ENCODE results near the gene GRM4.

GRM4 gene

DNA sequence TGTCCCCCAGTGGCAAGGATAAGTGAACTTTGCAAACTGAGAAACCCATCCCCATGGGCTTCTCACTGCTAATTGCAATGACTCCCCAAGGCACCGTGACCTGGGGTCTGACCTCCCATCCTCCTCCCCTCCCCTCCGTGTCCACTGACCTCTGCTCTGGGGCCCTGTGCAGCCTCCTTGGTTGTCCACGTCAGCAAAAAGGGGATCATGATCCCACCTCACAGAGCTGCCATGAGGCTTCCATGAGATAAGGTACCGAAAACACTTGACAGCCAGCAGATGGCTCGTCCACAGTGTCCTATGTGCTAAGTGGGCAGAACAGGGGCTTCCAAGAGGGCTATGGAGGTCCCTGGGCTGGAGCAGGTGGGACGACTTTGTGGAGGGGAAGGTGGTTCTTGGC is 104.5 kb downstream of the GRM4 start:
- FAIRE-seq = no peak

DNA sequence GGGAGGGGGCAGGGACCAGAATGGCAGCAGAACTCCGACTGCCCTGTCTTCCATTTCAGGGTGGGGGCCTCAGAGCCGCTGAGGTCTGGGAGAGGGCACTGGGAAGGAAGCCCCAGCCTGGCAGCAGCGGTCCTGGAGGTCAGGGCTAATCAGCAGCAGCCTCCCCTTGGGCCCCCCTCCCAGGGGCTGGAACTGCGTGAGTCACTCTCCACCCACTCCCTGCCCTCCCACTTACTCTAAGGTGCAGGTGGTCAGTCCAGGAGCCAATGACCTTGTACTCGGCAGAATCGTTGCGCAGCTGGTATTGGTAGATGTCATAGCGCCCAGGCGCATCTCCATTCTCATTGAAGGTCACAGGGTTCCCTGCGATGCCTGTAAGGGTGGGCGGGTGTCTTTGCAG is 105.9 kb downstream of the GRM4 start:
- FAIRE-seq = no peak

DNA sequence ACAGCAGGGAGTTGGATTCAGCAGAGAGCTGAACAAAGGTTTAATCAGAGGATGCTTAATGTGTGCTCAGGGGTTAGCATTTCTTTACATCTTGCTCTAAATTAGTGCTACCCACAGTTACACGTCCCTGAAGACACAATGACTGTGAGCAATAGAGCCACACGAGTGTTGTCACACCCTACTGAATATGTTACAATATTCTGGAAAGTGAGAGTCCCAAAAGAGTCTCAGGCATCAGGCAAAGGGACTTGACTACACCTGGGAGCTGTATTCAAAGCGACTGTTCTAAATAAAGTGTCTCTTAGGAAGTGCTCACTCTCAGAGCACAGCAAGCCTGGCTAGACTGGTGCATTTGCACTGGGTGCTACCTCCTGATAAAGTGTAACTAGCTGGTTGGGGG is 108.7 kb downstream of the GRM4 start:
- no peak for FAIRE-seq

DNA sequence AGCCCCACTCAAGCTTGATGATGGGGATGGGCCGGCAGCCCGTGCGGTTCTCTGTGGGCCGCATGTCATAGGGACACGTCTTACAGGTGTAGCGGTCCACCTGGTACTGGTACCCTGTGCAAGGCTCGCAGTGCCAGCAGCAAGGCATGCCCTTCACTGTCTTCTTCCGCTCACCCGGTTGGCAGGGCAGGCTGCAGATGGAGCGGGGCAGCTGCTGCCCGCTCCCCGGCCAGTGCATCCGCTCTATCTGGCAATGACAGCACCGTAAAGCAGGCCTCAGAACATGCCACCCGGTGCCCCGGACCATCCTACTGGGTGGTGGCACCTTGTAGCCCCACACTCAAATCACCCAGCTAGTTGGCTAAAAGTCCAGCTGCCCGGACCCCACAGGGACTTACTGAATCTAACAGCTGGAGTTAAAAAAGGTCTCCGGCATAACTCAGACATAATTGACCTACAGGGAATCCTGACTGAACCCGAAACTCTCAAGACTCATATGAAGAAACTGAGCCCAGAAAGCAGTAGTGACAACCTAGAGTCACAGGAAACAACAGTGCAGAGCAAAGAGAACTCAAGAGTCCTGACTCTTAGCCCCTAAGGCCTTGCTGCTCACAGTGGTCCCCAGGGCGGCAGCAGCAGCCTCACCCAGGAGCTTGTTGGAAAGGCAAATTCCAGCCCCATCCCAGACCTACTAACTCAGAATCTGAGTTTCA is 109.4 kb downstream of the GRM4 start:
- no peak for FAIRE-seq

DNA sequence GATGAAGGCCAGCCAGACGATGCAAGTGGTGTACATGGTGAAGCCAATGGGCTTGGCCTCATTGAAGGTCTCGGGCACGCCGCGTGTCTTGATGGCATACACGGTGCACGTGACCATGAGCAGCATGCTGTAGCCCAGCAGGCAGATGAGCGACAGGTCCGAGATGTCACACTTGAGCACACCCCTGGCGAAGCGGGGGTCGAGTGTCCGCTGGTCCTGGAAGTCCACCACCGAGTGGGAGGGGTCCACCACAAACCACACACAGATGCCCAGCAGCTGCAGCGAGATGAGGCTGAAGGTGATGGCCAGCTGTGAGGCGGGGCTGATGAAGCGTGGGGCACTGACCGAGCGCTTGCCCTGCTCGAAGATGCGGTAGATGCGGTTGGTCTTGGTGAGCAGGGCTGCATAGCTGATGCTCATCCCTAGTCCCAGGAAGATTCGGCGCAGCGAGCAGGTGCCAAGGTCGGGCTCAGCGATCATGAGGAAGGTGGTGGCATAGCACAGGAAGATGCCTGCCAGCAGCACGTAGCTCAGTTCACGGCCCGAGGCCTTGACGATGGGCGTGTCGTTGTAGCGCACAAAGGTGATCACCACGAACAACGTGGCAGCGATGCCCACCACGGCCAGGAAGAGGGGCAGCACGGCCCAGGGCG is 110.1 kb downstream of the GRM4 start:
- no peak for FAIRE-seq

DNA sequence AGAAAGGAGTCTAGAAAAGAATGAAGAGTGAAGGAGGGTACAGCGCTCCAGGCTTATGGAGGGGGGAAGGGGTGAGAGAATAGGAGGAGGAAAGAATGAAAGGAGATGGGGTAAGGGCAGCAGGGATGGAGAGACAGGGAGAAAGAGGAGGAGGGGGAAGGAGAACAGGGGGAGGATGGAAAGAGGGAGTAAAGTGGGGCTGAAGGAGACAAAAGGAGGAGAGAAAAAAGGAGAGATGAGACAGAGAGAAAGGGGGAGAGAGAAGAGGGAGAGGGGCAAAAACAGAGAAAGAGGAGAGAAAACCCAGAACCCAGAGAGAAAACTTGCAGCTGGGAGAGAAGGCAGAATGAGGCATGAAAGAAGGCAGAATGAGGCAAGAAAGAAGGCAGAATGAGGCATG is 110.7 kb downstream of the GRM4 start:
- FAIRE-seq = no peak

DNA sequence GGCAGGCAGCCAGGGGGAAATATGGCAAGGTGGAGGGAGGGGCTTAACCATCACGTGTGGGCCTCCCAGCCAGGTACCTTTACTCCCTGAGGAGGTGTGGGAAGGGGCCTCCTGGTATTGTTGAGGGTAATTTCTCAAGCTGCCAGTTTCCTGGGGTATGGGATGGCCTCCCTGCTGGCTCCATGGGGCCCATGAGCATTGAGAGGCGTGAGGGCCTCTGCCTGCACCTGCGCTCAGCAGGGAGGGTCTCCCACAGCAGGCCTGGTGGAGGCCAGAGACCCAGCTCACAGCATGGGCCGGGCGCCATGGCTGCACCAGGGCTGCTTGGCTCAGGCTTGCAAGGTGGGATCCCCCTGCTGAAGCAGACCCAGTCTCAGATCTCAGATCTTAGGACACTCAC is 113.0 kb downstream of the GRM4 start:
- FAIRE-seq = no peak

DNA sequence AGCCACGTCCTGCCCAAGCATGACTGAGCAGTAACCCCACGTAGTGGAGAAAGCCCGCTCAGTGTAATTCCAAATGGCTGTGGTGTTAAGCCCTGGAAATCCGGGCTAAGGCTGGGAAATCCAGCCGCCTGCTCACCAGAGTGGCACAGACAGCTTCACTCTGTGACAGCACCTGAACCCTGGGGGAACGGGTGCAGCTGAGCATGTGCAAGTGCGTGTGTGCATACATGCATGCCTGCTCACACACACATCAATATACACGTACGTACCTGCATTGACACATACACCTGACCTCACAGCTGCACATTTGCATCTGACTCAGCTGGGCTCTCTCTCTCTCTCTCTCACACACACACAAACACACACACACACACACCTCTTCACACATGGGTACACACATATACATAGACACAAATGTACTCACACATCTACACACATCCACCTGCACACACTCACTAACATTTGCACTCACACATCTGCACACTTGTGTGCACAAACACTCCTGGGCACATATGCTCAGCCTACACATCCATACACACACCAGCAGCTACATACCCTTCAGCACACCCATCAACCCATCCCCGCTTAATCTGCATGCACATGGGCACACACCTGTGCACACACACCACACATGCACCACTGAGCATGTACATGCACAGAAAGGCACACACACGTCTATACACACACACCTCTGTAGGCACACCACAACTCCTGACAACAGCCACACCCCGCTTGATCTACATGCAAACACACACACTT is 114.1 kb downstream of the GRM4 start:
- FAIRE-seq = no peak

DNA sequence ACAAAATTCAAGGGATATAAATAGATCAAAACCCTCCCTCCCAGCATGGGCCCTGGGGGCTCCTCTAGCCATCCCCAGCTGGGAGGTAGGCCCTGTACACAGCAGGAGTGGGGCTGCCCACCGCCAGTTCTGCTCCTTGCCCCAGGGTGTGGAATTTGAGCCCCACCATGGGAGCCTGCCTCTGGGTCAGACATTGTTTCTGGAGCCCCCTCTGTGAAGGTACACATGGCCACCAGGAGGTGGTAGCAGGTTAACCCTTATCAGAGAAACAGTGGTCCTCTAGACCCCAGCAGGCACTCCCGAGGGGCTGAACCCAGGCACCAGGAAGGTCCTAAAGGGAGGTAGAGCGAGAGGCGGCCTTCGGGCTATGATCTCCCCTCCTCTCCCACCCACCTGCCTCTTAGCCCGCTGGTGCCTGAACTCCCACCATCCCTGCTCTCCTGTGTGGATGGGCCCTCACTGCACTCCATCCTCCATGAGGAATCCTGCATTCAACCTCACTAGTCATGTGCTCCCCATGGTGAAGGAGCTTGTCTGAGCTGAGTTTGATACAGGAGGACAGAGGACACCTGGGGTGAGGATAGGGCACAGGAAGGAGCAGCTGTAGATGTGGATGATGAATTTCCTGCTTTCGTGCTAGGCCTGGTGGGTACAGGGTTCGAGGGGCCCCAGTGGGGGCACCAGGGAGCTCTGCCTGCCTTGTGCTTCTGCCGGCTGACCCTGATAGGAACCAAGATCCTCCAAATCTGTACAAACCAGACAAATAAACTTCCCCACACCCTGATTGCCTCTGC is 114.9 kb downstream of the GRM4 start:
- FAIRE-seq = no peak

DNA sequence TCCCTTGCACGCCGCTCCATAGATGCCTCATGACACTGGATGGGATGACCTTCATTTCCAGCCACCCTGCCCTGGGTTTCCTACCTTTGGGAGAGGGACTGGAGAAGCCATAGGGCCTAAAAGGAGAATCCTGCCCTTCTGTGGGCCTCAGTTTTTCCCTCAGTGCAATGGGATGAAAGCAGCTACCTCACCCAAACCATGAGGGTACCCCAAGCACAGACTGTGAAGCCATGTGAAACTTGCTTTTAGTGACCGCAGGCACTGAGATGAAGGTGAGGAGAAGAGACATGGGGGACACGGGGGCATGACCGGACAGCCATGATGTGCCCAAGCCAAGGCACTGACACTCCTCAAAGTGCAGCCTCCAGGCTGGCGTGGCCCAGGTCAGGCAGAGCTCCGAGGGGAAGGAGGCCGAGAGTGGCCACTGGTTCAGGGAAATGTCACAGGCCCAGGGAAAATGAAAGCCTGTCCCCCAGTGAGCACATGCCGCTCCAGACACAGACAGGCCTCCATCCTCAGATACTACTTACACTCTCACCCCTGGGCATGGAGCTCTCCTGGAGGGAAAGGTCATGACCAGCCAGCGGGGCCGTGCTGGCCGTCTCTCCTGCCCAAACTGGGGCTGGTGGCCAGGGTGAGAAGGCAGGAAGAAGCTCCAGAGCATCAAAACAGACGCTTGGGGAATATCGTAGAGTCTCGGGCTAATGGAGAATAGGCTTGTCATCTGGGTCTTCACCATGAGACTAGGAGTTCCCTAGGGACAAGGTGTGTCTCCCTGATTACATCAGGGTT is 116.2 kb downstream of the GRM4 start:
- no peak for FAIRE-seq

DNA sequence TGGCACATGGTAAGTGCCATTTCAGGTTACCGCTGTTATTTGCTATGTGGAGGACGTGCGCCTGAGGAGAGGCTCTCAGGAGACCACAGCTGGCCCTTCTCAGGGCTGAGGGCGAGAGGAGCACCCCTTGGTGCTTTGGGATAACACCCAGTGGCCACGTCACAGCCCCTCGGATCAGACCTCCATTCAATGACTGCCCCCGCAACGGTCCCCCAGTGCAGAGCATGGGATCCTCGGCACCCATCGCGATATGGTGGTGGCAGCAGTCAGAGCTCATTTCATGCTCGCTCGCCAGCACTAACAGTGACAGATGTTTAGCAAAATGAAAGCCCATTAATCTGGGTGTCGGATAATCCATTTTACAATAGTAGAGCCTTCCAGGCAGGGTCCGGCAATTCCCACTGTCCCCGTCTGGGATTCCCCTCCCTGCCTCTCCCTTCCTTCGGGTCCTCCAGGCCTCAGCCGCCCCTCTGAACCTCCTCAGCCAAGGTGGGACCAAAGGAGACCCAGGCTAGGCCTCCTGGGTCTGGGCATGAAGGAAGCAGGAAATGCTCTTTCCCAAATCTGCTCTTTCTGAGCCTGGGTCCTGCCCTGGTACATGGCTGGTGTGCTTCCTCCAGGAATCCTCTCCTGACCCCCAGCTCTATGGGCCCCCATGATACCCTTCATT is 117.1 kb downstream of the GRM4 start:
- no peak for FAIRE-seq

DNA sequence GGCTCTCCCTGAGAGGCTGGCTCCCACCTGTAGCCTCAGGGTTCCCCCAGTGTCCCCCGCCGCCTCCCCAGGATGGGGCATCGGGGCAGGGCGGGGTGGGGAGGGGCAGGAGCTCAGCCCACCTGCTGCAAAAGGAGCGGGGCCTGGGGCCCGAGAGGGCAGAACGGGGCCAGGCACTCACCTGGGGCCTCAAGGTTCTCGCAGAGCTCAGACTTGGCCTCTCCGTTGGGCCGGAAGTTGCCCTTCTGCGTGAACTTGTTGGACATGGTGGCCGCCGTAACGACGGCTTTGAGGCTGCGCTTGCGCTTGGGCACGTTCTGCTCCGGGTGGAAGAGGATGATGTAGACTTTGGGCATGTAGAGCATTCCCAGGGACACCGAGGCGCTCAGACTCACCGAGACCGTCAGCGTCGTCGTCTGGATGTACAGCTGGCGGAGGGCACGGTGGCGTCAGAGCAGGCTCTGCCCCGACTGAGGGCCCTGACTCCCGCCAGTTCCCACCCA is 117.9 kb downstream of the GRM4 start:
- FAIRE-seq = no peak

DNA sequence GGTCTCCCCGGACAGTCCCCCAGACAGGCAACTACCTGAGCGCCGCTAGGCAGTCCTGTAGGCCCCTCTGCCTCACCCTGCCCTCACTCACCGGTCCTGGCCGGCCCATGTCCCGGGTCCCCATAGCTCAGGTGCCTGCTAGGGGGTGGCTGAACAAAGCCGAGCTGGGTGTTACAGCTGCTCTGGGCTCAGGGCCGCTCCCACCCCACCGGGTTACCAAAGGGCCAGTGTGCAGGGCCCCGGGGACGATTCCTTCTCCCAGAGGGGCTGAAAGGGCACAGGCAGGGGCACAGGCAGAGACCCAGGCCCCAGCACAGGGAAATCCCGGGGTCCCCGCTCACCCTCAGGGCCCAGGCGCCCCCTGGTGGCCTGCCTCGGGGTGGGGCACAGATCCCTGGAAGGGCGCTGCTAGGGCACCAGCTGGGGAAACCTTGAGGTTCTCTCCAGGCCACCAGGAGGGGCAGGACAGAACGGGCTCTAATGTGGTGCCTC is 118.4 kb downstream of the GRM4 start:
- no peak for FAIRE-seq

DNA sequence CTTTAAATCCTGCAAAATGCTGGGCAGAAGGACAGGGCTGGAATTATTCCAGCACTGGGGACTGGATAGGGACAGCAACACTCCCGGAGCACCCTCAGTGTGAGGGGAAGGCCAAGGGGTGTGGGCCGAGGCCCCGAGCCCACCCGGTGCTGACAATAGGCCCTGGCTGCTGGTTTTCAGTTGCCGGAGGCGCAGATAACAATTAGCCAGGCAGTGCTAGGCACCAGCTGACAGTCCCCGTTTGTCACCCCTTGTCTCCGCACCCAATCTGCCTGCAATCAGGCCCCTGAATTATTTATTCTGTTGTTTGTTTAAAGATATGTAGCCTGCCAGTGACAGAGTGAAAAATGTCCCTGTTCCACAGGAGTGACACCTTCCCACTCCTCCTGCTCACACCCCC is 120.0 kb downstream of the GRM4 start:
- FAIRE-seq = no peak

DNA sequence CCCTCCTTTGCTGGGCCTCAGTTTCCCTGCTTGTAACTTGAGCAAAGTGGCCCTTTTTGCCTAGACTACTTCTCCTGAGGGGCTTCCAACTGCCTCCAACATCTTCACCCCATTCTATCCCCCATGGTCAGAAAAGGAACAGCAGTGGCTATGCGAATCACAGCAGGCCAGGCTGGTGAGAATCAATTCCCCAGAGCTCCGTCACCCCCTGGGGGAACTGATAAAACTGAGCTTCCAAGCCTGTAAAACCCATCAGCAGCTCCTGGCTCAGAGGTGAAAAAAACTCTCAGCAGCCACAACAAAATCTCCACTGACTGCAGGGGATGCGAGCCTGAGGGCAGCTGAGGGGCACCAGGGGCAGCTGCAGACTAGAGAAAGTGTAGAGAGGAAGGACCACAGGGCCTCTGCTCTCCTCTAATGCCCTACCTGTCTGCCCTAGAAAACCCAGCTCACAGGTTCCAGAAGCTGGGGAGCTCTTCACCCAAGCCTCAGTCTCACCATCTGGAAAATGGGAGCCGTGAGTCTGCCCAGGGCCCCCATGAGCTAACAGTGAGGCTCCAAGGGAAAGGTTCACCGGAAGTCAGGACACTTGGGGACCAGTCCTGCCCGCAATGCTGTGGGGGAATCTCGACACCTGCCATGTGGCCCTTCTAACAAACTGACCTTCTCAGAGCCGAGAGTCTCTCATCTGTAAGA is 120.6 kb downstream of the GRM4 start:
- FAIRE-seq = no peak

DNA sequence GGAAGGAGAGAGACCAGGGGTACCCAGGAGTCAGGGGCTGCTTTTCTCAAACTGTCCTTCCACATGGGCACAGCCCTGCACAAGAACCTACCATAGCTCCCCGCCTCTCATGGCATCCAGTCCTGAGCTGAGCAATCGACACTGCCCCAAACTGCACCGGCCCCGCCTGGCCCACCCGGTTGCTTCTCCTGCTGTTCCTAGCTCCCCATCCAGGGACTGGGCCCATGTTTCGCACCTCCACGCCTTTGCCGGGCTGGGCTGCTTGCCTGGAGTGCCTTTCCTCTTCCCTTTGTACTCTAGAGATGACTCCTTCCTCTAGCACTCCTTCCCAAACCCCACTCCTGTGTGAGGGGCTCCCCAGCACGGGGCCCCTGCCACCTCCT is 123.0 kb downstream of the GRM4 start:
- FAIRE-seq = no peak

DNA sequence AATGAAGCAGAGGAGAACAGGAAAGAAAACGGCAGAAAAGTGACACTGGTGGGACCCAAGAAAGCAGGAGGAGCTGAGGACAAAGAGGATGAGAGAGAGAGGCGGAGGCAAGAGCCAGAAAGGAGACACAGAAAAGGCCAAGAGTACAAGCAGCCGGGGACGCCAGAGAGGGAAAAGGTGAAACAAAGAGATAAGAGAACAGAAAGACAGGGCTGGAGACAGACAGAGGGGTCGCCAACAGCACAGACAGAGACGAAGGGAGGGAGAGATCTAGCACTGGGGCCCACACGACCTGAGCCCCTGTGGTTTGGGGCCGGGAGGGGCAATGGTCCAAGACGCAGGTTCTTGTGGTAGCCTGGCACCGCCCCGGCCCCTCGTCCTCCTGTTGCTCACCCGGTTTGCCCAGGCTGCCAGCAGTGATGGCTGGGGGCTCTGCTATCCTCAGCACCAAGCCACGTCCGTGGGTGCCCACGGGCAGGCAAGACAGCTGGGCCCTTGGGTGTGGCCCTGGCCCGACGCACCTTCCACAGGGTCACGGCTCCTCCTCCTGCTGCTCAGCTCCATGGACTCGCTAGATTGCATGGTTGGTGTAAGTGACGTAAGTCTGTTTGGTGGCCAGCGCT is 123.5 kb downstream of the GRM4 start:
- FAIRE-seq = no peak

DNA sequence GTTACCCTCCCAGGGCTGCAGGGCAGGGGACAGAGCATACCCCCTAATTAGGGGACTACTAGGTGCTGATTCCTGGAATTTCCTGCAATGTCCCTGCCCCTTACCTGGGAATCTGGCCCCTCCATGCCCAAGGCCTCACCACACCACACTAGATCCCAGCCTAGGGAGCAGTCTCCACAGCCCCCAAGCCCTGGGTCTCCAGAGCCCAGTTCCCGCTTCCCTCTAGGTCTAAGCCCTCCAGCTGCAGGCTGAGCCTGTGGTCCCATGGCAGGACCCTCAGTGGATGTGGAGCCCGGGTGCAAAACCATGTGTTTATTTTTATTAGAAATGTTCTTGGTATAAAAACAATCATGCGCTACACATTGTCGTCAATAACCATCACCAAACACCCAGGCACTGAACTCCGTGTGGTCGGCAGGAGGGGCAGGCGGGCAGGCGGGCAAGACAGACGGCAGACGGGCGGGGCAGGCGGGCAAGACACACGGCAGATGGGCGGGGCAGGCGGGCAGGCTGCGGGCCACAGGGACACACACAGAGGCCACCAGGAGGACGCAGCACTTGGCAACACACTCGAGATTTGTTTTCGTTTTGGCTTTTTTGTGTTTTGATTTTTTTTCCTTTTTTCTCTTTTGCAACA is 124.2 kb downstream of the GRM4 start:
- FAIRE-seq = no peak

DNA sequence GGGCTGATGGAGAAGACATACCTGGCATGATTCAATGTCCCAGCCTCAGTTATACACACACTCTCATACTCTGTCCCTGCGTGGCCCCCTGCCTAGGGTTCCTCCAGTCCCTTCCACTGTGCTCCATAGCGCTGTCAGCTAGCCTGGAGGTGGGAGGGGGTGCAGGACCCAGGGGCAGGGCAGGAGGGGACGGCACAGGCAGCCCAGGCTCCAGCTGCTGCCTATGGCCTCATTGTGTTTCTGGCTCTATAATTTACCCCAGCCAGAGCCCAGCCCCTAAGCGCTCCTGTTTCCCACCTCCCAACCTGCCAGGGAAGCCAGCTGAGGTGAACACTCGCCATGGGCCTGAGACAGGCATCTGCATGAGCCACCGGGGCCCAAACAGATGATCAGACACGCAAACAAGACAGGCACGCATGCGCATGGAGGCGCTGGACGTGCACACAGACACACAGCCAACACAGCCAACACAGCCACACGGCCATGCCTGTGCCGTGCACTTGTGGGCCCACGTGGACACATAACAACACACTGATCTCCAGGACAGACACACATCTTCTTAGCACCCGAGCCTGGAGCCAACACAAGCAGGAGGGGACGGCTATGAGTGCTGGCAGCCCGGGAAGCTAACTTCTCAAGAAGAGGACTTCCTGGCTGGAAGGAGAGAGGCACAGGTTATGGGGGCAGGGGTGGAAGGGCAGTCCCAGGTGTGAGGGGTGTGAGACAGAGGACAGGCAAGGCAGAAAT is 124.9 kb downstream of the GRM4 start:
- no peak for FAIRE-seq
